ENCODE results near the gene RHOB. TPM values are rescaled to one million over a fixed set of nuclear protein-coding genes. Genes with fewer than 3 reads are reported as not detected.

The RHOB gene
- polyA plus RNA-seq, 3 donors = 43.3 to 602 (median 66.3) TPM

DNA sequence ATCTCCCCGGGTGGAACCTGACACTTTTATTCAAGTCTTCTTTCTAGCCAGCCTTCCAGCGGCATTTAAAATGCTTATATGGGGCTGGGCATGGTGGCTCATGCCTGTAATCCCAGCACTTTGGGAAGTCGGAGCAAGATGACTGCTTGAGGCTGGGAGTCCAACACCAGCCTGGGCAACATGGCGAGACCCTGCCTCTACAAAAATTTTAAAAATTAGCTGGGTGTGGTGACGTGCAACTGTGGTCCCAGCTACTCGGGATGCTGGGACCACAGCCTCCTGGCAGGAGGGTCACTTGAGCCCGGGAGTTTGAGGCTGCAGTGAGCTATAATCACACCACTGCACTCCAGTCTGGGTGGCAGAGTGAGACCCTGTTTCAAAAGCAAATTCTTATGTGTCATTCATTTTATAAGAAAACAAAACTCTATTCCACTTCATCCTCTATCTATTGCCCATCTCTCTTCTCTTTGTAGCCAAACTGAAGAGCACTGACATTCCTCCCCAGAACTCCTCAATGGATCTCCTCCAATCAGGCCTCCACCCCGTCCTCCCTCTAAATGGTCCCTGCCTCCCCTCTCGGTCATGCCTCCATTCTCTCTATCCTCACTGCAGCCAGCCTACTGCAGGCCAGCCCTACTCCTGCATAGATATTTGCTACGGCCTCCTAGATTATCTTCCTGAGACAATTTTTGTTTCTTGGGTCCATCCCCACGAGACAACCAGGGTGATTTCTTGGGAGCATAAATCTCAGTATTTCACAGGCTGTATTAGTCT is 18.0 kb upstream of the RHOB start:
- H2AFZ ChIP-seq (ENCODE audit: insufficient read depth, low read depth, low read length, poor library complexity, severe bottlenecking) = no peak overlapping the region
- H3K4me3 ChIP-seq (replicated peaks in 1 of 3; ENCODE audit: low read depth in 2 of 3, low read length in 3 of 3) = peak overlapping the region in 1 of 3 experiments; percentile 52
- 98% methylated on average over 9 of the region's 11 CpGs for WGBS (ENCODE audit: insufficient coverage)
- H3K79me2 ChIP-seq (ENCODE audit: insufficient read depth, low read length) = no peaks in the 10 kb centered on the region
- Mint-ChIP-seq H3K4me1 (peaks cover 93% of the 10 kb centered on the region), H3K27me3 (ENCODE audit: low read depth in 3 of 3) (no peaks in the 10 kb centered on the region), H3K4me3 (peak overlapping the region; percentile 34 to 78), H3K27ac (peak overlapping the region; percentile 88 to 100 (median 98)), H3K9me3 (peaks cover 0 to 4% (median 0%) of the 10 kb centered on the region in 7 donors), H3K36me3 (peaks cover 5 to 6% of the 10 kb centered on the region in 2 donors)
- no peaks in the 10 kb centered on the region for H3K27me3 ChIP-seq (ENCODE audit: control insufficient read depth in 2 of 2, insufficient read depth in 2 of 2, low read length in 2 of 2)
- no peak for DNase-seq
- TF ChIP-seq, protein P1, sequence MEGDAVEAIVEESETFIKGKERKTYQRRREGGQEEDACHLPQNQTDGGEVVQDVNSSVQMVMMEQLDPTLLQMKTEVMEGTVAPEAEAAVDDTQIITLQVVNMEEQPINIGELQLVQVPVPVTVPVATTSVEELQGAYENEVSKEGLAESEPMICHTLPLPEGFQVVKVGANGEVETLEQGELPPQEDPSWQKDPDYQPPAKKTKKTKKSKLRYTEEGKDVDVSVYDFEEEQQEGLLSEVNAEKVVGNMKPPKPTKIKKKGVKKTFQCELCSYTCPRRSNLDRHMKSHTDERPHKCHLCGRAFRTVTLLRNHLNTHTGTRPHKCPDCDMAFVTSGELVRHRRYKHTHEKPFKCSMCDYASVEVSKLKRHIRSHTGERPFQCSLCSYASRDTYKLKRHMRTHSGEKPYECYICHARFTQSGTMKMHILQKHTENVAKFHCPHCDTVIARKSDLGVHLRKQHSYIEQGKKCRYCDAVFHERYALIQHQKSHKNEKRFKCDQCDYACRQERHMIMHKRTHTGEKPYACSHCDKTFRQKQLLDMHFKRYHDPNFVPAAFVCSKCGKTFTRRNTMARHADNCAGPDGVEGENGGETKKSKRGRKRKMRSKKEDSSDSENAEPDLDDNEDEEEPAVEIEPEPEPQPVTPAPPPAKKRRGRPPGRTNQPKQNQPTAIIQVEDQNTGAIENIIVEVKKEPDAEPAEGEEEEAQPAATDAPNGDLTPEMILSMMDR (IDR thresholded peaks at IDR 0.05) = no peak
- peaks cover 82 to 94% of the 10 kb centered on the region in 2 donors for H3K4me1 ChIP-seq (ENCODE audit: control insufficient read depth in 1 of 2, insufficient read depth in 2 of 2, low read length in 2 of 2)
- no peaks in the 10 kb centered on the region for H4K20me1 ChIP-seq (ENCODE audit: insufficient read depth, low read length)
- no peaks in the 10 kb centered on the region for H3K36me3 ChIP-seq (replicated peaks in 1 of 2; ENCODE audit: control insufficient read depth in 1 of 2, insufficient read depth in 2 of 2, low read length in 2 of 2)
- no peak overlapping the region for H3K9ac ChIP-seq (ENCODE audit: insufficient read depth, low read length, poor library complexity, severe bottlenecking)
- no peaks in the 10 kb centered on the region for H3K9me3 ChIP-seq (replicated peaks in 1 of 2; ENCODE audit: control insufficient read depth in 1 of 2, insufficient read depth in 1 of 2, low read length in 2 of 2)
- peak overlapping the region; percentile 60 for H3K4me2 ChIP-seq (replicated peaks; ENCODE audit: extremely low read depth, low read length, poor library complexity, severe bottlenecking)
- intact Hi-C loops (cut with micrococcal nuclease) = loop anchor here in 1 of 2 donors (10.0 kb wide), 1 partner anchor 74 kb away; the partner anchor contains the start of gene PUM2
- peak overlapping the region; percentile 58 to 83 for H3K27ac ChIP-seq (ENCODE audit: low read depth in 1 of 2, low read length in 2 of 2)

DNA sequence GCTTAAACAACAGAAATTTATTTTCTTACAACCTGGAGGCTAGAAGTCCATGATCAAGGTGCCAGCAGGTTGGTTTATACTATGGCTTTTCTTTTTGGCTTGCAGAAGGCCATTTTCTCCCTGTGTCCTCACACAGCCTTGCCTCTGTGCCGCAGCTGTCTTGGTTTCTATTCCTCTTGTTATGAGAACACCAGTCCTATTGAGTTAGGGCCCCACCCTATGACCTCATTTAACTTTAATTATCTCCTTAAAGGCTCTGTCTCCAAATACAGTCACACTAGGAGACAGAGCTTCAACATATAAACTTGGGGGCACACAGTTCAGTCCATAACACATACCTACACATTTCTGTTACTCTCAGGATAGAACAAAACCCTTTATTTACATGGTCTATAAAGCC is 17.3 kb upstream of the RHOB start:
- Mint-ChIP-seq H3K27ac (peak overlapping the region; percentile 88 to 100 (median 98)), H3K9me3 (peaks cover 0 to 4% (median 0%) of the 10 kb centered on the region in 7 donors), H3K36me3 (peaks cover 5 to 10% of the 10 kb centered on the region in 2 donors), H3K4me1 (peaks cover 92% of the 10 kb centered on the region), H3K4me3 (peak overlapping the region; percentile 31 to 78), H3K27me3 (ENCODE audit: low read depth in 3 of 3) (peaks cover 0 to 2% (median 0%) of the 10 kb centered on the region in 3 donors)
- Histone ChIP-seq H3K4me3 (replicated peaks in 1 of 3; ENCODE audit: low read depth in 2 of 3, low read length in 3 of 3) (peak overlapping the region in 1 of 3 experiments; percentile 52), H2AFZ (ENCODE audit: insufficient read depth, low read depth, low read length, poor library complexity, severe bottlenecking) (no peak overlapping the region), H3K36me3 (replicated peaks in 1 of 2; ENCODE audit: control insufficient read depth in 1 of 2, insufficient read depth in 2 of 2, low read length in 2 of 2) (no peaks in the 10 kb centered on the region), H3K4me2 (replicated peaks; ENCODE audit: extremely low read depth, low read length, poor library complexity, severe bottlenecking) (peak overlapping the region; percentile 60), H3K9ac (ENCODE audit: insufficient read depth, low read length, poor library complexity, severe bottlenecking) (peak overlapping the region; percentile 27), H3K9me3 (replicated peaks in 1 of 2; ENCODE audit: control insufficient read depth in 1 of 2, insufficient read depth in 1 of 2, low read length in 2 of 2) (no peaks in the 10 kb centered on the region), H3K27me3 (ENCODE audit: control insufficient read depth in 2 of 2, insufficient read depth in 2 of 2, low read length in 2 of 2) (no peaks in the 10 kb centered on the region), H3K4me1 (ENCODE audit: control insufficient read depth in 1 of 2, insufficient read depth in 2 of 2, low read length in 2 of 2) (peaks cover 76 to 88% of the 10 kb centered on the region in 2 donors), H3K27ac (ENCODE audit: low read depth in 1 of 2, low read length in 2 of 2) (peak overlapping the region; percentile 58 to 83), H3K79me2 (ENCODE audit: insufficient read depth, low read length) (no peaks in the 10 kb centered on the region), H4K20me1 (ENCODE audit: insufficient read depth, low read length) (no peaks in the 10 kb centered on the region)
- intact Hi-C loops (cut with micrococcal nuclease) = loop anchor here in 1 of 2 donors (10.0 kb wide), 1 partner anchor 75 kb away; the partner anchor contains the start of gene PUM2
- TF ChIP-seq, protein P1 (IDR thresholded peaks at IDR 0.05) = no peak
- 0% methylated on average over 1 of the region's 1 CpG for WGBS (ENCODE audit: insufficient coverage)
- peak; percentile 71 to 82 (median 81) for DNase-seq
